Esophagus (tissue), 2 donors: Measurements from ENCODE around the gene CETN2. TPM values are rescaled to one million over a fixed set of nuclear protein-coding genes. Genes with fewer than 3 reads are reported as not detected.
A peak's percentile ranks its signal among the peaks of the same experiment; 100 is the strongest.

ENCODE experiments used
- H3K27ac ChIP-seq, 2 donors: one replicate each; pipeline ENCODE4 v1.5.1; 2013; ENCODE audit warnings: low read depth in 2 of 2, mild to moderate bottlenecking in 2 of 2, inconsistent platforms in 1 of 2, low read length in 1 of 2, moderate library complexity in 1 of 2
- H3K27me3 ChIP-seq, 2 donors: one replicate each; pipeline ENCODE4 v1.6.1; 2013; ENCODE audit warnings: low read length in 2 of 2, control low read depth in 1 of 2, mild to moderate bottlenecking in 1 of 2; ENCODE audit not compliant: insufficient read depth in 2 of 2, control insufficient read depth in 1 of 2
- H3K36me3 ChIP-seq, 2 donors: one replicate each; pipeline ENCODE4 v1.6.1; 2013; ENCODE audit warnings: low read length in 1 of 2; ENCODE audit not compliant: control insufficient read depth in 2 of 2, insufficient read depth in 2 of 2
- H3K4me1 ChIP-seq, 2 donors: one replicate each; pipeline ENCODE4 v1.6.1; 2013; ENCODE audit warnings: low read length in 1 of 2; ENCODE audit not compliant: control insufficient read depth in 2 of 2, insufficient read depth in 2 of 2
- H3K4me3 ChIP-seq, 2 donors: one replicate each; pipeline ENCODE4 v1.5.1; 2013; ENCODE audit warnings: low read length in 2 of 2, mild to moderate bottlenecking in 2 of 2, low read depth in 1 of 2, moderate library complexity in 1 of 2
- H3K9me3 ChIP-seq, 2 donors: one replicate each; pipeline ENCODE4 v1.6.1; 2013; ENCODE audit warnings: mild to moderate bottlenecking in 2 of 2, low read depth in 1 of 2, low read length in 1 of 2, moderate library complexity in 1 of 2; ENCODE audit not compliant: control insufficient read depth in 2 of 2, insufficient read depth in 1 of 2
- WGBS, 2 donors: extraction: QIAGEN DNeasy Blood & Tissue Kit; methylation state at CpG; one replicate each; pipeline ENCODE4 v1.1.7; 2013; 5-methylcytosine and 5-hydroxymethylcytosine counted together
- polyA plus RNA-seq, 2 donors: library from polyadenylated mRNA; stranded (reverse); fragments of 200-250 nt; gene quantifications; one replicate each; pipeline ENCODE4 v1.2.3, GENCODE V29; 2013
- donor health status: healthy with polysubstance abuse.
- donor health status: Bipolar disorder and iron deficiency.

The CETN2 gene
- 10 to 100 TPM; 33.8 to 34.4 TPM for polyA plus RNA-seq

DNA sequence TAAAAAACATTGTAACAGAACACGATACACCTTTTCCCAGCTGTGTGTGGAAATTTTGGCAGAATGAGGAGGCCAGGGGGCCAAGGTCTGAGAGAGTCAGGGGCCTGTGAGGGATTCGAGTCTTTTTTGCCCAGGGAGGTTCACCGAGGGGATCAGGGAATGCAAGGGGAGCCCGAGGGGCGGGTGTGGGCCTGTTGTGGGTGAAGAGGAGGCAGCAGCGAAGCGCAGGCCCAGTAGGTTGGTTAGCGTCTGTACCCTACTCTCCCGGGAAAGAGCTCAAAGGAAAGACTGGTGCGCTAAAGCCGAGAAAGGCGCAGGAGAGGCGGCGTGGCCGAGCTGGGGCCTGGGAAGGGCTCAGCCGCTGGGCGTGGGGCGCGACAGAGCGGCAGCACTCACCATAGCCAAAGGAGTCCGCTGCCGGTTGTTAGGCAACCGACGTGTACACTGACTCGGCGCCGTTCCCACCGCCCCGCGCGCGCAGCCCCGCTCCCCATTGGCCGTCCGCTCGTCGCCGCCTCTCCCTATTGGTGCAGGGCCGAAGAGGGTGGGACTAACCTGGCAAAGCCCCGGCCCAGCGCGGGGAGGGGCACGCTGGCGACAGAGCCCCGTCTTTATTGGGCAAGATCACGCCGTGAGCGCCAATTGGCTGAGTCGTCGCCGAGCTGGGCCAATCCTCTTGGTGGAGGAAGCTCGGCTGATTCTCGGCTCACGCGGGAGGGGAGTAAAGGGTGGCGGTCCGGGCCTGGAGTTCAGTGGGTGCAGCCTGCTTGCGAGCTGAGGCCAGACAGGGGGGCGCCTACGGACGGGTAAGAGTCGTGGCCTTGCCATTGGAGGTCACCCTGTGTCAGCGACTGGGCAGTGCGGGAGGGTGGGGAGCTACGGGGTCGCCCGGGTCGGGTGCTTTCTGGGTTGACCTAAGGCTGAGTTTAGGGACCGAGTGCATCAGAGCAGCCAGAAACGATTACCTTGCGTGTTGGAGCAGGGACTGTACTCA, at the start of gene CETN2, which contains the start of gene NSDHL:
Gene CETN2 (minus strand): TSS at position 446 of the 994 bp plus-strand sequence. CDS start 47 bp downstream, at position 399.
Gene NSDHL (plus strand): TSS at position 752 of the 994 bp plus-strand sequence. CDS start 15,262 bp downstream, outside the sequence.
- H3K36me3 ChIP-seq, result peaks cover 0 to 3% of the 10 kb centered on the region in 2 donors
- peak within 1 kb of the TSS; percentile 63 to 69 for H3K4me3 ChIP-seq
- peaks cover 0 to 3% of the 10 kb centered on the region in 2 donors for H3K4me1 ChIP-seq
- H3K27me3 ChIP-seq, result no peaks in the 10 kb centered on the region
- H3K9me3 ChIP-seq, result no peaks in the 10 kb centered on the region
- H3K27ac ChIP-seq, result peak within 1 kb of the TSS; percentile 38 to 59
- 1 to 32% methylated on average over 71 of the region's 71 CpGs for WGBS, 2 donors

GRCh38 chrX:152878976-152879755, 48.6 kb upstream of the CETN2 start:
- no peaks in the 10 kb centered on the region for H3K9me3 ChIP-seq
- no peak overlapping the region for H3K4me3 ChIP-seq
- no peaks in the 10 kb centered on the region for H3K36me3 ChIP-seq
- H3K4me1 ChIP-seq, result peaks cover 0 to 8% of the 10 kb centered on the region in 2 donors
- H3K27me3 ChIP-seq, result no peaks in the 10 kb centered on the region
- peak overlapping the region; percentile 71 to 73 for H3K27ac ChIP-seq
- WGBS, 2 donors, result 53 to 61% methylated on average over 16 of the region's 16 CpGs

DNA sequence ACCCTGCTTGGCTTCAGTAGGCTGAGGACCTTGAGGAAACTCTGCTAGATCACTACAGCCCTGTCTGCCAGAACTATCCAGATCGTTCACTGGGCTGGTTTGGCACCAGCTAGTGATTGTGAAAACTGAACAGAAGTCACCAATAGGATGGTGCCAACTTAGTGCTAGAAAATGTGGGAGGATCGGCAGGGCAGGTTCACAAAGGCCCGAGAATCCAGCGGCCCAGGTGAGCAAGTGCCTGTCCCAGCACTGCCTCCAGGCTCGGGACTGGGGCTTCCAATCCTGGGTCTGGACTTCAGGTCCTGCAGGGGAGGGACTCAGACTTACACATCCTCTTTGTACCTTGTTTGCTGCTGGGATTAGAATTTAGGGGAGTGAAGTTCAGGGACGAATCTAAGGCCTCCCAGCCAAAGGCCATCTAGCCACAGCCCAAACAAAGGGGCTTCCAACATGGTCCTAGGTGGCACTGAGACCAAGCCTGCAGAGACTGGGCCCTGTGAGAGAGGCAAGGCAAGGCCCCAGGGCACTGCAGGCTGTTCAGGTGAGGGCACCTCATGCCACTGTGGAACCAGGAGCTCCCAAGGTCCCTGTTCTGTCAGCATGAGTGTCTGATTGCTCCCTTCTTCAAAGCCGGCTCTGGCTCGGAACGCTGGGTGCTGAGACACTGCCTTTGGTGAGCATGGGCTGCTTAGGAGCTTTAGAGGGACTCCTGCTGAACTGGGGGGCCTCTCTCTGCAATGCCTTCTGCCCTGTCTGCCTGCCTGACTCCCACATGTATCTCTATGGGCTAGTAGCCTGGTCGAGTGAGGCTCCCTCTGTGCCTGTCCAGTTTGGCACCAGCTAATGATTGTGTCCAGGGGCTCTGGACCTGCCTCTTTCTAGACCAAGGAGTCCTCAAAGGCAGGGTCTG, 46.6 kb upstream of the CETN2 start:
- Histone ChIP-seq H3K4me1 (peaks cover 0 to 8% of the 10 kb centered on the region in 2 donors), H3K4me3 (no peak overlapping the region), H3K36me3 (no peaks in the 10 kb centered on the region), H3K9me3 (no peaks in the 10 kb centered on the region), H3K27me3 (no peaks in the 10 kb centered on the region), H3K27ac (peak overlapping the region; percentile 73 to 75)
- 64 to 67% methylated on average over 10 of the region's 10 CpGs for WGBS, 2 donors

DNA sequence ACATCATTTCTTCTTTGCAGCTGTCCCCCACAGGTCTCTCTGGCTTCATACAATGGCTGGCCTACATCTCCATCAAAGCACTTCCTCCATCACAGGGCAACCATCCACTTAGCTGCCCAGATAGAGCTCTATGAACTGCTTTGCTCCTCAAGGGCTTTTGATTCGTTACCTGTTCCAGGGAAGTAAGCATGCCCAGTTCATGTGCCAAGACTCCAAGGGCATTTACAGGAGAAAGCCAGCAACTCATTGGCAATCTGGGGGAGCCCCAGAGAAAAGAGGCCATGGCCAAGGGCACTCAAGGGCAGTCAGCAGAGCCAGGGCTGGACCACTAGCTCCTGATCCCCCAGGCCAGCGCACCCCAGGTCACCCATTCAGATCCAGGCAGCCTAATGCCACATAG, 42.8 kb upstream of the CETN2 start:
- 65 to 80% methylated on average over 2 of the region's 2 CpGs for WGBS, 2 donors

GRCh38 chrX:152872522-152872921, 42.0 kb upstream of the CETN2 start:
- 78 to 96% methylated on average over 1 of the region's 2 CpGs for WGBS, 2 donors

More for the DNA sequence above, 42.8 kb upstream of the CETN2 start:
- H3K27ac ChIP-seq, result no peak overlapping the region
- no peak overlapping the region for H3K4me3 ChIP-seq
- peaks cover 0 to under 1% of the 10 kb centered on the region in 2 donors for H3K4me1 ChIP-seq
- peaks cover 0 to 16% of the 10 kb centered on the region in 2 donors for H3K36me3 ChIP-seq
- no peaks in the 10 kb centered on the region for H3K9me3 ChIP-seq
- H3K27me3 ChIP-seq, result no peaks in the 10 kb centered on the region

DNA sequence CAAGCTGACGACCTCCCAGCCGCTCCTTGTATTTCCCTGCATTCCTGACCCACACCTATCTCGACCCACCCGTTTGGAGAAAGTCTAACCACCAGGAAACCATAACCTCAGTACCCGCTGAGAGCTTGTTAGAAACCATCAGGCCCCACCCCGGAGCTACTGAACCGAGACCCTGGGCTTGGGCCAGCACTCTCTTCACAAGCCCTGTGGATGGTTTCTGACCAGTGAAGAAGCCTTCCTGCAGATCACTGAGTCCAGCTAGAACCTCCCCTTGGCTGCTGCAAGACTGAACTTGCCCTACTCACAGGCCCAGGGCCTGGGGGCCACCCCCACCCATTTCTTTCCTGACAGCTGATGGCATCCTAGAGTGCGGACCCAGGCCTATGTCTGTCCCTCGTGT, 40.7 kb upstream of the CETN2 start:
- Histone ChIP-seq H3K27me3 (no peaks in the 10 kb centered on the region), H3K9me3 (no peaks in the 10 kb centered on the region), H3K36me3 (peaks cover 3 to 32% of the 10 kb centered on the region in 2 donors), H3K4me1 (no peaks in the 10 kb centered on the region), H3K27ac (no peak overlapping the region), H3K4me3 (no peak overlapping the region)
- WGBS, 2 donors, result 75 to 79% methylated on average over 9 of the region's 9 CpGs

More at GRCh38 chrX:152872522-152872921, 42.0 kb upstream of the CETN2 start:
- H3K36me3 ChIP-seq, result peaks cover 0 to 23% of the 10 kb centered on the region in 2 donors
- H3K4me1 ChIP-seq, result no peaks in the 10 kb centered on the region
- H3K9me3 ChIP-seq, result no peaks in the 10 kb centered on the region
- no peaks in the 10 kb centered on the region for H3K27me3 ChIP-seq
- no peak overlapping the region for H3K27ac ChIP-seq
- no peak overlapping the region for H3K4me3 ChIP-seq

GRCh38 chrX:152869972-152870371, 39.4 kb upstream of the CETN2 start:
- Histone ChIP-seq H3K9me3 (peaks cover 0 to 3% of the 10 kb centered on the region in 2 donors), H3K4me3 (no peak overlapping the region), H3K4me1 (peaks cover 0 to 4% of the 10 kb centered on the region in 2 donors), H3K27ac (no peak overlapping the region), H3K36me3 (peaks cover 3 to 40% of the 10 kb centered on the region in 2 donors), H3K27me3 (no peaks in the 10 kb centered on the region)
- 82 to 91% methylated on average over 7 of the region's 7 CpGs for WGBS, 2 donors

DNA sequence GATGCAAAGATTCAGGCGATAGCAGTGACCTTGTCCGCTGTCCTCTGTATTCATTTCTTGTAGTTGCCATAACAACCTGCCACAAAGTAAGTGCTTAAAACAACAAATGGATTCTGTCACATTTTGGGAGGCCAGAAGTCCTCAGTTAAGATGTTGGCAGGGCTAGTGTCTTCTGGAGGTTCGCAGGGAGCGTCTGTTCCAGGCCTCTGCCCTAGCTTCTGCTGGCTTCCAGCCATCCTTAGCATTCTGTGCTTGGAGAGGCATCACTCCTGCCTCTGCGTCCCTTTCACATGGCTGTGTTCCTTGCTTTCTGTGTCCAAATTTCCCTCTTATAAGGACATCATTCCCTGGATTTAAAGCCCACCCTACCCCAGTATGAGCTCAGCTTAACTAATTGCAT, 35.8 kb upstream of the CETN2 start:
- H3K4me1 ChIP-seq, result peaks cover 0 to 4% of the 10 kb centered on the region in 2 donors
- H3K27me3 ChIP-seq, result no peaks in the 10 kb centered on the region
- H3K36me3 ChIP-seq, result peaks cover 3 to 43% of the 10 kb centered on the region in 2 donors
- H3K4me3 ChIP-seq, result no peak overlapping the region
- peaks cover 0 to 3% of the 10 kb centered on the region in 2 donors for H3K9me3 ChIP-seq
- WGBS, 2 donors, result 72 to 88% methylated on average over 5 of the region's 5 CpGs
- H3K27ac ChIP-seq, result no peak overlapping the region
